ENCODE data around the gene MUC3A. TPM values are rescaled to one million over a fixed set of nuclear protein-coding genes. Genes with fewer than 3 reads are reported as not detected.

Gene MUC3A
- total and polyA plus RNA-seq, 2 experiments from 2014 or later = 16.3 to 44.4 TPM

DNA sequence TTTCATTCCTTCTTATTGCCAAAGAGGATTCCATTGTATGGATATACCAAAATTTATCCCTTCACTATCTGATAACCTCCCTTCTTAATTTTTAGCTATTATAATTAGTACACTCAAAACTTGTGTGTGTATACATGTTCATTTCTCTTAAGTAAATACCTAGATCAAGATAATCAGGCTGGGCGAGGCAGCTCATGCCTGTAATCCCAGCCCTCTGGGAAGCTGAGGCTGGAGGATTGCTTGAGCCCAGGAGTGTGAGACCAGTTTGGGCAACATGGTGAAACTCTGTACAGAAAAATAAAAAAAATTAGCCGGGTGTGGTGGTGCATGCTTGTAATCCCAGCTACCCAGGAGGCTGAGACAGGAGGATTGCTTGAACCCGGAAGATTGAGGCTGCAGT lies 37.9 kb upstream of the MUC3A start:
- Histone ChIP-seq H3K79me2 (replicated peaks; ENCODE audit: insufficient read depth) (no peaks in the 10 kb centered on the region), H3K9me2 (ENCODE audit: insufficient read depth) (no peaks in the 10 kb centered on the region), H3K4me2 (no peak overlapping the region), H2AFZ (no peak overlapping the region), H3F3A (replicated peaks; ENCODE audit: low read depth) (no peaks in the 10 kb centered on the region), H4K20me1 (replicated peaks; ENCODE audit: insufficient read depth) (no peaks in the 10 kb centered on the region), H3K27me3 (ENCODE audit: insufficient read depth) (no peaks in the 10 kb centered on the region), H3K27ac (ENCODE audit: low read depth) (no peak overlapping the region), H3K36me3 (ENCODE audit: insufficient read depth) (no peaks in the 10 kb centered on the region), H3K4me3 (no peak overlapping the region), H3K4me1 (ENCODE audit: insufficient read depth) (no peaks in the 10 kb centered on the region)
- Mint-ChIP-seq H3K9me3 (peaks cover 4% of the 10 kb centered on the region; the same call in 1 of the 3 replicates), H3K27ac (no peak overlapping the region), H3K4me1 (no peaks in the 10 kb centered on the region; the same call in 2 of the 3 replicates), H3K27me3 (ENCODE audit: insufficient read depth, low read depth, poor library complexity) (peaks cover 6% of the 10 kb centered on the region), H3K4me3 (no peak overlapping the region), H3K36me3 (ENCODE audit: low read depth) (no peaks in the 10 kb centered on the region; the same call in 2 of the 3 replicates)
- ATAC-seq (no peak), DNase-seq (ENCODE audit: low spot score) (no peak)
- TF ChIP-seq CTCF (conservative IDR thresholded peaks at IDR 0.05; ENCODE audit: low read depth in 2 of 2) = no peak
- TF ChIP-seq POLR2AphosphoS5 (IDR thresholded peaks at IDR 0.05; ENCODE audit: low read depth) = no peak
- no peak for TF ChIP-seq EZH2phosphoT487 (IDR thresholded peaks at IDR 0.05; ENCODE audit: unreplicated experiment)
- no peak for TF ChIP-seq EZH2 (IDR thresholded peaks at IDR 0.05; ENCODE audit: low read depth, unreplicated experiment)
- TF ChIP-seq CREB1 (CRISPR knock-in tag; IDR thresholded peaks at IDR 0.05; ENCODE audit: low read depth) = no peak
- no peak for TF ChIP-seq REST (IDR thresholded peaks at IDR 0.05; ENCODE audit: unreplicated experiment)
- TF ChIP-seq ZNF114 (CRISPR knock-in tag; IDR thresholded peaks at IDR 0.05) = no peak
- no peak for TF ChIP-seq JUNB (IDR thresholded peaks at IDR 0.05; ENCODE audit: unreplicated experiment)
- TF ChIP-seq ZNF331 (CRISPR knock-in tag; IDR thresholded peaks at IDR 0.05; ENCODE audit: low read depth) = no peak
- no peak for TF ChIP-seq ETS1 (IDR thresholded peaks at IDR 0.05)
- TF ChIP-seq ZNF462 (CRISPR knock-in tag; IDR thresholded peaks at IDR 0.05) = no peak
- TF ChIP-seq STAT1 (IDR thresholded peaks at IDR 0.05; ENCODE audit: unreplicated experiment) = no peak
